Heart right ventricle (tissue), 16 donors: ENCODE results near the gene NFAT5. TPM values are rescaled to one million over a fixed set of nuclear protein-coding genes. Genes with fewer than 3 reads are reported as not detected.

ENCODE experiments used
- ATAC-seq, 8 donors: fragments of 200-7000 bp; cut with Tn5 transposase; one replicate each; pipeline ENCODE4 v1.9.1; 2020; ENCODE audit warnings: mild to moderate bottlenecking in 8 of 8, moderate library complexity in 8 of 8, moderate number of reproducible peaks in 1 of 8
- DNase-seq, 2 donors: peaks; one replicate each; pipeline ENCODE4 v3.0.0-alpha.2; 2020
- H3K27ac ChIP-seq, 10 donors: fragments of 200-600 bp; sonication (generic) in 2 of 10; one replicate each; pipeline versions ENCODE4 v1.5.0 to v1.8.0; 2020 to 2022; ENCODE audit warnings: mild to moderate bottlenecking in 3 of 10
- H3K27me3 ChIP-seq, 7 donors: fragments of 200-600 bp; one replicate each; pipeline ENCODE4 v1.8.0; 2021 to 2022; ENCODE audit warnings: mild to moderate bottlenecking in 2 of 7
- H3K36me3 ChIP-seq, 9 donors: fragments of 200-600 bp; sonication (generic) in 1 of 9; one replicate each; pipeline versions ENCODE4 v1.5.0 to v1.8.0; 2020 to 2022; ENCODE audit warnings: mild to moderate bottlenecking in 2 of 9
- H3K4me1 ChIP-seq, 9 donors: fragments of 200-600 bp; sonication (generic) in 1 of 9; one replicate each; pipeline versions ENCODE4 v1.5.0 to v1.8.0; 2020 to 2022; ENCODE audit warnings: mild to moderate bottlenecking in 4 of 9
- H3K4me3 ChIP-seq, 10 donors: fragments of 200-600 bp; sonication (generic) in 2 of 10; one replicate each; pipeline versions ENCODE4 v1.5.0 to v1.8.0; 2020 to 2022; ENCODE audit warnings: mild to moderate bottlenecking in 7 of 10, moderate library complexity in 2 of 10
- H3K9me3 ChIP-seq, 11 donors: fragments of 200-600 bp in 10 of 11; sonication (generic) in 2 of 11; one replicate each; pipeline versions ENCODE4 v1.5.0 to v1.8.0; 2013 to 2022; ENCODE audit warnings: mild to moderate bottlenecking in 2 of 11, control low read depth in 1 of 11, moderate library complexity in 1 of 11
- CTCF ChIP-seq, 9 donors: fragments of 200-600 bp; sonication (generic) in 2 of 9; IDR thresholded peaks; one replicate each; pipeline versions ENCODE4 v1.5.0 to v1.8.0; 2021 to 2022; ENCODE audit warnings: antibody characterized with exemption in 9 of 9, mild to moderate bottlenecking in 5 of 9, moderate library complexity in 1 of 9
- WGBS, 2 donors: extraction: QIAGEN DNeasy Blood & Tissue Kit; methylation state at CpG; one replicate each; pipeline ENCODE4 v1.1.7; 2013; ENCODE audit warnings: inconsistent platforms in 1 of 2; 5-methylcytosine and 5-hydroxymethylcytosine counted together
- intact Hi-C, 10 donors: fragments of 100-400 bp; cut with DNase I; formaldehyde crosslinking; loops; one replicate each; pipeline versions ENCODE4 v1.11.1 to v1.14.2; 2022
- polyA plus RNA-seq, 2 donors: library from polyadenylated mRNA; stranded (reverse); fragments of 200-250 nt; gene quantifications; one replicate each; pipeline ENCODE4 v1.2.3, GENCODE V29; 2013
- total RNA-seq, 10 donors: library from RNA; stranded (reverse); fragmentation: NEBNext Ultra II Directional in 3 of 10; extraction: Animal tissue kit (Norgen Biotek cat#: 25700) in 3 of 10; gene quantifications; one replicate each; pipeline versions ENCODE4 v1.2.1 to v1.2.4, GENCODE V29; 2021 to 2023
- donor health status: Arrhythmogenic right ventricular cardiomyopathy.
- donor health status: ischemic (EF 13 %, LVEDD 7.1; RV severe dilation, severe dysfunction).
- donor health status: healthy with polysubstance abuse.
- donor health status: DM: no; HTN: yes; CAD: no.
- donor health status: DM: no; HTN: no; CAD: no.
- donor health status: ischemic (EF 25% LVEDD 6.9; RV normal size, moderate dysfunction).
- donor health status: ischemic (EF 25% LVEDD 5.7; RV mildly dilated, moderate dysfunction).
- donor health status: healthy.
- donor health status: DM: yes; HTN: yes; CAD: no.
- donor health status: Ischemic cardiomyopathy.
- donor health status: ischemic (EF 35%, LVEDD 5.7; RV mildly dilated, moderate dysfunction).
- donor health status: nonischemic (EF 11% LVEDD 7.7; RV severe dilation, severe dysfunction).
- donor health status: DM: yes; HTN: yes; CAD: no.
- donor health status: PGD.
- donor health status: ischemic (EF 29% LVEDD 5.4; RV normal size, mild dysfunction).
- donor health status: nonischemic (EF 23%, LVEDD 6.1; RV moderate dilation, normal function).

NFAT5 gene
- total and polyA plus RNA-seq, 12 donors, result 1.7 to 23.7 (median 20.8) TPM

- Histone ChIP-seq H3K9me3 (no peaks in the 10 kb centered on the region), H3K27ac (no peak overlapping the region), H3K27me3 (no peaks in the 10 kb centered on the region), H3K36me3 (peaks cover 0 to 55% (median 13%) of the 10 kb centered on the region in 9 donors), H3K4me1 (peaks cover 0 to 6% (median 0%) of the 10 kb centered on the region in 9 donors), H3K4me3 (no peak overlapping the region)
- intact Hi-C loops, result loop anchor here in 2 of 10 donors (10.0 kb wide), 2 partner anchors 72 to 252 kb away; no protein-coding TSS in a partner anchor
- no peak for ATAC-seq
- WGBS, 2 donors, result 90 to 93% methylated on average over 5 of the region's 5 CpGs
- no peak for TF ChIP-seq CTCF (IDR thresholded peaks at IDR 0.05)
- DNase-seq, result no peak
Measured at GRCh38 chr16:69647020-69647419, 81.3 kb downstream of the NFAT5 start.

- intact Hi-C loops, result loop anchor here in 1 of 10 donors (10.0 kb wide), 1 partner anchor 86 kb away; the partner anchor contains the start of gene NFAT5
- H3K36me3 ChIP-seq, result peaks cover 0 to 97% (median 31%) of the 10 kb centered on the region in 9 donors
- H3K27ac ChIP-seq, result no peak overlapping the region
- ATAC-seq (no peak), DNase-seq (no peak)
- H3K9me3 ChIP-seq, result no peaks in the 10 kb centered on the region
- H3K27me3 ChIP-seq, result no peaks in the 10 kb centered on the region
- TF ChIP-seq CTCF (IDR thresholded peaks at IDR 0.05), result no peak
- H3K4me1 ChIP-seq, result no peaks in the 10 kb centered on the region
- WGBS, 2 donors, result 98 to 100% methylated on average over 2 of the region's 2 CpGs
- no peak overlapping the region for H3K4me3 ChIP-seq
Measured at GRCh38 chr16:69651217-69651616, 85.5 kb downstream of the NFAT5 start.

- WGBS, 2 donors, result 87 to 94% methylated on average over 3 of the region's 3 CpGs
- H3K27ac ChIP-seq, result no peak overlapping the region
- DNase-seq, result no peak
- H3K36me3 ChIP-seq, result peaks cover 0 to 100% (median 33%) of the 10 kb centered on the region in 9 donors
- H3K4me1 ChIP-seq, result no peaks in the 10 kb centered on the region
- no peak overlapping the region for H3K4me3 ChIP-seq
- no peaks in the 10 kb centered on the region for H3K9me3 ChIP-seq
- no peak for TF ChIP-seq CTCF (IDR thresholded peaks at IDR 0.05)
- intact Hi-C loops, result loop anchor here in 1 of 10 donors (10.0 kb wide), 1 partner anchor 90 kb away; the partner anchor contains the start of gene NFAT5
- H3K27me3 ChIP-seq, result no peaks in the 10 kb centered on the region
- ATAC-seq, result no peak
Measured at GRCh38 chr16:69654280-69654931, 88.6 kb downstream of the NFAT5 start.

DNA sequence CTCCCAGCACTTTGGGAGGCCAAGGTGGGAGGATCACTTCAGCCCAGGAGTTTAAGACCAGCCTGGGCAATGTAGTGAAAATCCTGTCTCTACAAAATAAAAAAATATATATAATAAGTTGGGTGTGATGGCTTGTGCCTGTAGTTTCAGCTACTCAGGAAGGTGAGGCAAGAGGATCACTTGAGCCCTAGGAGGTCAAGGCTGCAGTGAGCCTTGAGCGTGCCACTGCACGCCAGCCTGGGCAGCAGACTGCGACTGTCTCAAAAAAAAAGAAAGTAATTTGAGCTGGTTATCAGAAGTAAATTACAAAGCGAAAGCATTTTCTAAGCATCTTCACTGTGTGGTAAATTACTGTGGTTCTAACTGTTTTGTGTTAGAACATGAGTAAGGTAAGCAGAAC, 94.4 kb downstream of the NFAT5 start:
- Histone ChIP-seq H3K4me1 (no peaks in the 10 kb centered on the region), H3K9me3 (no peaks in the 10 kb centered on the region), H3K36me3 (peaks cover 0 to 99% (median 52%) of the 10 kb centered on the region in 9 donors), H3K4me3 (no peak overlapping the region), H3K27me3 (no peaks in the 10 kb centered on the region), H3K27ac (no peak overlapping the region)
- 95 to 97% methylated on average over 4 of the region's 4 CpGs for WGBS, 2 donors
- intact Hi-C loops, result no loop called here
- no peak for ATAC-seq
- no peak for TF ChIP-seq CTCF (IDR thresholded peaks at IDR 0.05)
- no peak for DNase-seq
